Right cardiac atrium (tissue), 5 donors: ENCODE measurements around the gene ZNF24. TPM values are rescaled to one million over a fixed set of nuclear protein-coding genes. Genes with fewer than 3 reads are reported as not detected.
A peak's percentile ranks its signal among the peaks of the same experiment; 100 is the strongest.

ENCODE experiments used
- ATAC-seq, 2 donors: fragments of 200-7000 bp; cut with Tn5 transposase; one replicate each; pipeline versions ENCODE4 v1.8.0 to v1.9.1; 2020; ENCODE audit warnings: moderate library complexity in 2 of 2, mild to moderate bottlenecking in 1 of 2
- DNase-seq, 3 donors: peaks; one replicate each; pipeline ENCODE4 v3.0.0-alpha.2; 2020
- H3K27ac ChIP-seq: one replicate; pipeline ENCODE4 v1.5.1; 2013; ENCODE audit warnings: mild to moderate bottlenecking, low read length, control low read depth, moderate library complexity
- H3K27me3 ChIP-seq: one replicate; pipeline ENCODE4 v1.6.1; 2013; ENCODE audit not compliant: control insufficient read depth, insufficient read depth
- H3K4me1 ChIP-seq: one replicate; pipeline ENCODE4 v1.6.1; 2013; ENCODE audit warnings: low read length; ENCODE audit not compliant: control insufficient read depth, insufficient read depth
- H3K4me3 ChIP-seq: one replicate; pipeline ENCODE4 v1.5.1; 2013; ENCODE audit warnings: low read length, control low read depth
- H3K9me3 ChIP-seq: one replicate; pipeline ENCODE4 v1.6.1; 2013; ENCODE audit warnings: low read length; ENCODE audit not compliant: control insufficient read depth
- WGBS: extraction: QIAGEN DNeasy Blood & Tissue Kit; methylation state at CpG from one replicate; pipeline ENCODE4 v1.1.7; 2013; 5-methylcytosine and 5-hydroxymethylcytosine counted together
- intact Hi-C, 4 donors: fragments of 100-400 bp; cut with DNase I; formaldehyde crosslinking; loops; one replicate each; pipeline versions ENCODE4 v1.11.0 to v1.14.0; 2022 to 2023
- polyA plus RNA-seq: library from polyadenylated mRNA; stranded (reverse); fragments of 200-250 nt; gene quantifications from one replicate; pipeline ENCODE4 v1.2.3, GENCODE V29; 2013
- total RNA-seq, 4 donors: library from RNA; stranded (reverse); fragmentation: NEBNext Ultra II Directional; extraction: Animal tissue kit (Norgen Biotek cat#: 25700); gene quantifications; one replicate each; pipeline ENCODE4 v1.2.1, GENCODE V29; 2021
- donor health status: healthy with polysubstance abuse.
- donor health status: DM: no; HTN: yes; CAD: no.
- donor health status: DM: no; HTN: no; CAD: no.
- donor health status: DM: no; HTN: yes; CAD: no; lungs with severe emphysema.
- donor health status: DM: yes; HTN: yes; CAD: no.

The ZNF24 gene
- total and polyA plus RNA-seq, 5 donors: 15.4 to 56.5 (median 51.2) TPM

DNA sequence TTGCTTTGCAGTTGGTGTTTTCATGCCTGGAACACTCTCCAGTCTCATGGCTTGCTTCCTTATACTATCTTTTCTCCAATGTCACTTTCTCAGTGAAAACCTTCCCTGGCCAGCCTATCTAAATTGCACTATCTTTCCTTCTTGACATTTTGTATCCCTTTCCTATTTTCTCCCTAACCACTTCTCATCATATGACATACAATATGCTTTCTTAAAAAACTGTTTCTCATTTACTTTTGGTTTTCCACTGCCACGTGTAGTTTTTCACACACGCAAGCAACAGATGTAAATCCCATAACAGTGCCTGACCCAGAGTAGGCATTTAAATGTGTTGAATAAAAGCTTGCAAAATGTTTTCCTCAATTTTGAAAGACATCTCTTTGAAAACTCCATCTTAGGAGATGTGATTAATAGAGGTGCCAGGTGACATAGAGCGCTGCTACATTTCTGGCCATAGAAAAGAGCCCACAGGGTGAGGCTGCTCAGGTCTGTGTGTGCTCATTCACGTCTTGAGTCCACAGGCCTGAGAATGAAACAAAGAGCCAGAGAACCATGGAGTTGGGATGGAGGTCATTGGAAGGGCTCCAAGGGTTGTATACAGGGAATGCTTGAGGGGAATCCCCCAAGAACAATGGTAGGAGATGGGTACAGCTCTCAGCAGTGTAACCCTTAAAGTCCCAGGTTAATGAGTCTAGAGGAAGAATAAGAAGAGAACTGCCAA is 12.7 kb downstream of the ZNF24 start:
- peak in 1 of 2 donors; percentile 43 for ATAC-seq
- 71% methylated on average over 4 of the region's 4 CpGs for WGBS

DNA sequence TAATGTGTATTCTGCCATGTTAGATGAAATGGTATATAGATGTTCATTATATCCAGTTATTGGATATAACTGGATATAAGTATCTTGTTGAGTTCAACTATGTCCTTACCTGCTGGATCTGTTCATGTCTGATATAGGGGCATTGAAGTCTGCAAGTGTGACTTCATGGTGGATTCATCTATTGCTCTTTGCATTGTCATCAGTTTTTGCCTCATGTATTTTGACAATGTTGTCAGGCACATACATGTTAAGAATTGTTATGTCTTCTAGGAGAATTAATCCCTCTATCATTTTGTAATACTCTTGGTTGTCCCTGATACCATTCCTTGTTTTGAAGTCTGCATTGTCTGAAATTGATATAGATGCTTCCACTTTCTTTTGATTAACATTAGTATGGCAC is 15.4 kb downstream of the ZNF24 start:
- ATAC-seq: no peak

More for the DNA sequence above, 12.7 kb downstream of the ZNF24 start:
- Histone ChIP-seq H3K27ac (no peak overlapping the region), H3K4me3 (no peak overlapping the region), H3K9me3 (no peaks in the 10 kb centered on the region), H3K27me3 (no peaks in the 10 kb centered on the region), H3K4me1 (peaks cover 2% of the 10 kb centered on the region)
- no peak for DNase-seq
- intact Hi-C loops: loop anchor here in 2 of 4 donors (5.0 to 10.0 kb wide), 2 partner anchors 34 to 47 kb away; no protein-coding TSS in a partner anchor

DNA sequence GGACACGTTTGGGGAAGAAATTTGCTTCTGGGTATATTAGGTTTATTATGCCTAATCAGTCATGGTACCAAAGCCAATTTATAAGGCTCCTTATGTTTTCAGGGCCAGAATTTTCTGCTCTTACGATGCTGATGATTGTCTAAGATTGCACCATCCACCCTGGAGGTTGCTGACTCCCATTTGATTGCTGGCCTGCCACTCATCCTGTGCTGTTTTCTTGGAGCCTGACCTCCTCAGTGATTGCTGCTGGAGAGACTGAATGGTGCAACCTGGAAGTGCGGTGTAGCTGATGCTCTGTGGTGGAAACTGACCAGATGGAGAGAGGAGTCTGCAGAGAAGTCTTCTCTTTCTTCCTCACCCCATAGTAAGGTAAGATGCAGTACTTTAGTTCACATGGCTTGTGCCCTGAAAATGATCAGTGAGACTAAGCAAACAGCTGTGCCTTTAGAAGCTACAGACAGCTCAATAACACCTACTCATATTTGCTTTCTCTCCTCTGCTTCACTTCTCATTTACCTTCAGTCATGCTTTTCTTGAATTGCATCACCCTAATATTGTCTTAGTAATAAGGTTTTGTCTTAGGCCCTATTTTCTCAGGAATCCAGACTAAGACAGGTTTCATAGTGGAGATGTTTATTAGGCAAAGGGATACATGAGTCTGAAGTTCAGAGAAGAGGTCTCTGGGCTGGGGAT is 17.4 kb downstream of the ZNF24 start:
- intact Hi-C loops: no loop called here
- WGBS: 55% methylated on average over 3 of the region's 3 CpGs
- Histone ChIP-seq H3K4me3 (no peak overlapping the region), H3K9me3 (no peaks in the 10 kb centered on the region), H3K27ac (no peak overlapping the region), H3K27me3 (no peaks in the 10 kb centered on the region), H3K4me1 (peaks cover 2% of the 10 kb centered on the region)
- DNase-seq (no peak), ATAC-seq (no peak)

More for the DNA sequence above, 15.4 kb downstream of the ZNF24 start:
- Histone ChIP-seq H3K27me3 (no peaks in the 10 kb centered on the region), H3K27ac (no peak overlapping the region), H3K4me3 (no peak overlapping the region), H3K9me3 (no peaks in the 10 kb centered on the region), H3K4me1 (peaks cover 2% of the 10 kb centered on the region)
- DNase-seq: no peak
- intact Hi-C loops: no loop called here

DNA sequence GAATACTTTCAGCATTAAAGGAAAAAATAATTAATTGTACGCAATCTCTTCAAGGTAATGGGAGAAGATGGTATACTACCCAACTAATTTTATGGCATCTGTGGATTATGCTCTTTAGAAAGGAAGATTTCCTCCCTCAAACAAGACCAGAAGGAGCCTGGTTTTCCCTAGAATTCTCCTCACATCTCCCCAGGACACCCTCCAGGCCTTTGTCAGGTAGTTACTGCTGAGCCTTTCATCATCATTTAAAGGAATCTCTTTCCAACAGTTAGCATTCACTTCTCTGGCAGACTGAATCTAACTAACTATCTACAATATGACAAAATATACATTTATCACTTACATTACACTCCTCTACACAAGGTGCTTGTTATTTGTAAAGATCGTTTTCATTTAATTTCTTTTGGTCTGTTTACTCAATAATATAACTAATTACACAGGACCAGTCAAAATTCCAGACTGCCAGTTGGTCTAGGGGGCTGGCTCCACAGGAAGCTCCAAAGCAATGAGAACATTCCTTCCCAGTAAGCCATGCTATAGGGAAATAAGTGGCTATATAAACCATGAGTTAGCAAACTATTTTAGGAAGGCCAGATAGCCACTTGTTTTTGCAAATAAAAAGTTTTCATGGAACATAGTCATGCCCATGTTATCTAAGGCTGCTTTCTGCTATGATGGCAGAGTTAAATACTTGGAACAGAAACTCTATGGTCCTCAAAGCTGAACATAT is 19.1 kb downstream of the ZNF24 start:
- intact Hi-C loops: no loop called here
- Histone ChIP-seq H3K9me3 (no peaks in the 10 kb centered on the region), H3K4me1 (no peaks in the 10 kb centered on the region), H3K4me3 (no peak overlapping the region), H3K27ac (no peak overlapping the region), H3K27me3 (no peaks in the 10 kb centered on the region)
- DNase-seq: no peak
- no peak for ATAC-seq
- 81% methylated on average over 2 of the region's 2 CpGs for WGBS

DNA sequence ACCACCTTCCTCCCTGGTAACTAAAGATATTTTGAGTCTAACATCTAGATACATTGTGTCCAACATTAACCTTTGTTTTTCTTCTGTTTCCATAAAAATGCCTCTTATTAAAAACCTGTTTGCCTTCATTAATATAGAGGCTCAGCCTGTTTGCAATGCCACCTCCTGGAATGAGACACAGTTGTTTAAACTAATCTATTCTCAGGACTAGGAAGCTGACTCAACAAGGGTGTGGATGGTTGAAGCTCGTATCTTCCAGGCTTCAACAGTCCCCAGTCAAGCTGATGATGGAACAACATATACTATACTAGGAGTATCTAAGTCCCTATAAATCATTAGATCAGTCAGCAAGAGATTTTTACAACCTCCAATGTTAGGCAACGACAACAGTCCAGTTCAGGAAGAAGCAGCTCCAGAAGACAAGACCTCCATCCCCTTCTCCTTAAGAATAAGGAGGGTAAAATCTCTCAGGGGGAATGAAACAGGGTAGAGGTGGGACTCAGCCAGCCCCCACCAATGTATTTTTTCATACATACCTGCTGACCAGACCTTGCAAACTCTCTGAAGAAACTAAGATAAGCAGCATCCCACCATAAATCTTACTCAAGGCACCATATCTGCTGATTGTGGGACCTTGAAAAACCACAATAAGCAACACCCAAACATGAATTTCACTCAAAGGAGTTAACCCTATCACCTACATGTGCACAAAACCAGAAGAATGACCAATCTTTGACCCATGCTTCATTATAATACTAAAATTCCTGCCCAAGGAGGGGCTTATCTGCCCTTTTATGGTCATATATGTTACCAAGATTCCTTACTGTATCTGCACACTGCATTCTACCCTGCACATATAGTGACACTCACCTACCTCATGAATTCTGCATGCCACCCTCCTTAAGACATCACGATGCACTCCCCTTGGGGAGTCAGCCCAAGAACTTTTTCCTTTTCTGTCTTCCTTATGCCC is 21.4 kb downstream of the ZNF24 start:
- ATAC-seq (no peak), DNase-seq (no peak)
- intact Hi-C loops: no loop called here
- no peak overlapping the region for H3K4me3 ChIP-seq
- WGBS: 81% methylated on average over 3 of the region's 3 CpGs
- H3K9me3 ChIP-seq: no peaks in the 10 kb centered on the region
- no peaks in the 10 kb centered on the region for H3K27me3 ChIP-seq
- H3K4me1 ChIP-seq: no peaks in the 10 kb centered on the region
- no peak overlapping the region for H3K27ac ChIP-seq

DNA sequence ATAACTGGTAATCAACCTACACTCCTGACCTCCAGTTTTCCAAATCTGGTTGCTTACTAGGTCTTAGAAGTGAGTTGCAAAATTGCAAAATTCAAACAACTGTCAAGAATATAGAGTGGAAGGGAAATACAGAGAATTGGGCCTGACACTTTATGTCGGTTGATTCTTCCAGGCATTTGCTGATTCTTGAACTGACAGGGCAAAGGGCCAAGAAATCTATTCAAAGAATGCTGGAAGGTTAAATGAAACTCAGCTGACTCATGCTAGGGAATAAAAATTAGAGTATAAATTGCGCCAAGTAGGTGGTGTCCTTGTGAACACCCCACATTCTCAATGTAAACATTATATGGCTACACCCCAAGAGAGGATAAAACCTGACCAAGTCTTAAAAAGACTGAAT is 32.7 kb downstream of the ZNF24 start:
- no peak for DNase-seq
- Histone ChIP-seq H3K27me3 (no peaks in the 10 kb centered on the region), H3K27ac (no peak overlapping the region), H3K4me3 (no peak overlapping the region), H3K4me1 (peaks cover 2% of the 10 kb centered on the region), H3K9me3 (peaks cover 4% of the 10 kb centered on the region)
- no peak for ATAC-seq
- intact Hi-C loops: no loop called here
- 36% methylated on average over 2 of the region's 2 CpGs for WGBS

DNA sequence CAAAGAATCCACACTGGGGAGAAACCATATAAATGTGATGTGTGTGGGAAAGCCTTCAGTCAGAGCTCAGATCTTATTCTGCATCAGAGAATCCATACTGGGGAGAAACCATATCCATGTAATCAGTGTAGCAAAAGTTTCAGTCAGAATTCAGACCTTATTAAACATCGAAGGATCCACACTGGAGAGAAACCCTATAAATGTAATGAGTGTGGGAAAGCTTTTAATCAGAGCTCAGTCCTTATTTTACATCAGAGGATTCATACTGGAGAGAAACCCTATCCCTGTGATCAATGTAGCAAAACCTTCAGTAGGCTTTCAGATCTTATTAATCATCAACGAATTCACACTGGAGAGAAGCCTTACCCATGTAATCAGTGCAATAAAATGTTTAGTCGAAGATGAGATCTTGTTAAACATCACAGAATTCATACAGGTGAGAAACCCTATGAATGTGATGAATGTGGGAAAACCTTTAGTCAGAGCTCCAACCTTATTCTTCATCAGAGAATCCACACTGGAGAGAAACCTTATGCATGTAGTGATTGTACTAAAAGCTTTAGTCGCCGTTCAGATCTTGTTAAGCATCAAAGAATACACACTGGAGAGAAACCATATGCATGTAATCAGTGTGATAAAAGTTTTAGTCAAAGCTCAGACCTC is 37.5 kb downstream of the ZNF24 start:
- peaks cover 4% of the 10 kb centered on the region for H3K9me3 ChIP-seq

DNA sequence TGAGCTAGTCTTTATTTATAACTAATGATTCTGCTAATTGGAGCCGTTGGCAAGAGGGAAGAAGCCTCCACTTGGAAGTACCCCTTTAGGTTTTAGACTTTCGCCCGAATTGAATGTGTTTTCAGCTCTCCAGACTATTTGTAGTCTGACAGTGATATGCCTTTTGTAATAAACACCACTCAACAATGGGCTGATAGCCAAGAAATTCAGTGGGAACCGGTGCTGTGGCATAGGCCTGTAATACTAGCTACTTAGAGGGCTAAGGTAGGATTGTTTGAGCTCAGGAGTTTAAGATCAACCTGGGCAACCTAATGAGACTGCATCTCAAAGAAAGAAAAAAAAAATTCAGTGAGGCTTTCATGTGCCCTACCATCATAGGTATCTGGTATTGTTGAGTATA is 40.6 kb downstream of the ZNF24 start:
- H3K9me3 ChIP-seq: peaks cover 4% of the 10 kb centered on the region
- WGBS: 74% methylated on average over 4 of the region's 4 CpGs
- ATAC-seq (no peak), DNase-seq (no peak)
- no peak overlapping the region for H3K27ac ChIP-seq
- H3K4me3 ChIP-seq: no peak overlapping the region
- no peaks in the 10 kb centered on the region for H3K27me3 ChIP-seq
- H3K4me1 ChIP-seq: no peaks in the 10 kb centered on the region
- intact Hi-C loops: no loop called here

More for the DNA sequence above, 37.5 kb downstream of the ZNF24 start:
- Histone ChIP-seq H3K4me1 (no peaks in the 10 kb centered on the region), H3K4me3 (no peak overlapping the region), H3K27me3 (no peaks in the 10 kb centered on the region), H3K27ac (no peak overlapping the region)
- ATAC-seq: no peak
- no peak for DNase-seq
- 98% methylated on average over 5 of the region's 5 CpGs for WGBS
- intact Hi-C loops: no loop called here

DNA sequence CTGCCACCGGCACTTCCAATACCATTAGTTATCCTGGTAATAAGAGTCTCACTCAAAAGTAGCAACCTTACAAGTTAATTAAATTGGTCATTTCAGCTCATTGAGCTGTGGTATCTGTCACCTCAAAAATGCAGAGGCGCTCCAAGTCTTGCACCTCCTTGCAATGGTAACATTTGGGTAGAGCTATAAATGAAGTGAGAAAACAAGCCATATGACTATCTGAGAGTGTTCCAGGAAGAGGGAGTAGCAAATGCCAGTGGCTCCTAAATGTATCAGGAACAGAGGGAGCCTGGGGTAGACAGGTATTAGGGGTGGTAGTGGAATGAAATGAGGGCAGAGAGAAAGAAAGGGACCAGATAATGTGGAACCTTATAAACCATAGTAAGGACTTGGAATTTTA is 48.2 kb downstream of the ZNF24 start:
- H3K4me3 ChIP-seq: no peak overlapping the region
- peak overlapping the region; percentile 59 for H3K27ac ChIP-seq
- no peaks in the 10 kb centered on the region for H3K27me3 ChIP-seq
- DNase-seq: no peak
- no peaks in the 10 kb centered on the region for H3K9me3 ChIP-seq
- peaks cover under 1% of the 10 kb centered on the region for H3K4me1 ChIP-seq
- 68% methylated on average over 2 of the region's 2 CpGs for WGBS
- peak; percentile 76 to 83 for ATAC-seq
- intact Hi-C loops: loop anchor here in 1 of 4 donors (5.0 kb wide), 1 partner anchor 36 kb away; no protein-coding TSS in a partner anchor

DNA sequence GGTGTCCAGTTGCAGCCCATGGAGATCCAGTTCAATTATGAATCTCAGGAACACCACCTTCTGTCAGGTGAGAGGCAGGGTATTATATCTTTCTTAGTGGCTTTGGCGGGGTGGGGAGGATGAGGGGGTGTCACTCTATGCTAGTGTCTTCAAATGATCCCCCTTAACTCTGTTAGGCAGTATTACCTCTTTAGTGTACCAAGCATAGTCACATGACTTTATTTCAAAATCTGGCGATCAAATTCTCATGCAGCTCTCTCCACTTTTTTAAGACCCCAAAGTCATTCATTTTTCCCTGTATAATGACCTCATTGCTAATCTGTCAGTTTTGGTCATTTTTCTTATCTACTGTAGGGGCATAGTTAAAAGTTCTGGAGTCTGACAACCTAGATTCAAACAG is 53.1 kb downstream of the ZNF24 start:
- no peaks in the 10 kb centered on the region for H3K9me3 ChIP-seq
- DNase-seq: no peak
- ATAC-seq: no peak
- H3K27ac ChIP-seq: no peak overlapping the region
- intact Hi-C loops: no loop called here
- no peaks in the 10 kb centered on the region for H3K27me3 ChIP-seq
- H3K4me3 ChIP-seq: peak overlapping the region; percentile 72
- WGBS: 83% methylated on average over 2 of the region's 2 CpGs
- H3K4me1 ChIP-seq: peaks cover 7% of the 10 kb centered on the region
